HepG2 (cell line): Measurements from ENCODE around the gene TENM3.

Source experiments
- CTCF ChIP-seq: sonication (generic); formaldehyde crosslinking; IDR thresholded peaks from 2 replicates; pipeline ENCODE4 v1.5.0; 2020; ENCODE audit warnings: mild to moderate bottlenecking, missing genetic modification reagents, moderate library complexity
- NCOR1 ChIP-seq: fragments of 200-600 bp; sonication (generic); IDR thresholded peaks from 2 replicates; pipeline ENCODE4 v1.7.0; 2017; ENCODE audit warnings: antibody characterized with exemption, low read length, borderline replicate concordance
- POLR2A ChIP-seq, 2 experiments: IDR thresholded peaks; 2 replicates each; pipeline ENCODE4 v1.6.1; 2011; ENCODE audit warnings: low read depth in 2 of 2, low read length in 2 of 2, mild to moderate bottlenecking in 1 of 2, moderate library complexity in 1 of 2; ENCODE audit not compliant: insufficient read depth in 1 of 2
- U2AF1 ChIP-seq: fragments of 200-400 bp; formaldehyde crosslinking; optimal IDR thresholded peaks from 2 replicates; pipeline ENCODE3; 2017; ENCODE audit warnings: mild to moderate bottlenecking, low read depth, low read length
- ZBTB43 ChIP-seq: sonication (generic); formaldehyde crosslinking; conservative IDR thresholded peaks from 2 replicates; pipeline ENCODE4 v1.4.0; 2020; ENCODE audit warnings: missing genetic modification reagents

GRCh38 chr4:182828360-182829025 lies 585.3 kb downstream of the TENM3 start:
- TF ChIP-seq CTCF (CRISPR knock-in tag) (no peak), NCOR1 (no peak), POLR2A (IDR thresholded peaks at IDR 0.05; ENCODE audit: insufficient read depth in 1 of 2, low read depth in 2 of 2, low read length in 2 of 2) (no peak), ZBTB43 (CRISPR knock-in tag) (no peak), U2AF1 (no peak)
